NCI-H1436 (cell line): ENCODE results near the gene ALLC.

ENCODE experiments used
- DNase-seq: peaks from one replicate; lab custom pipeline; 2025; lab: John Stamatoyannopoulos, UW

ALLC gene

GRCh38 chr2:3751251-3751650, 93.3 kb downstream of the ALLC start:
- DNase-seq: no peak

- no peak for DNase-seq
These were observed 93.8 kb downstream of the ALLC start for GRCh38 chr2:3751806-3752205.
